ENCODE measurements around the gene MOSPD3. TPM values are rescaled to one million over a fixed set of nuclear protein-coding genes. Genes with fewer than 3 reads are reported as not detected.

The MOSPD3 gene
- total RNA-seq, 1 experiment from 2014 or later: 9.4 TPM

- DNase-seq: no peak
- Histone ChIP-seq H4K20me1 (ENCODE audit: low read length) (no peaks in the 10 kb centered on the region), H2AFZ (ENCODE audit: low read length) (no peak overlapping the region), H3K27ac (ENCODE audit: low read length) (no peak overlapping the region), H3F3A (ENCODE audit: low read length, unreplicated experiment) (no peaks in the 10 kb centered on the region), H3K36me3 (ENCODE audit: low read depth, low read length) (no peaks in the 10 kb centered on the region), H3K27me3 (ENCODE audit: low read length) (no peaks in the 10 kb centered on the region), H3K4me1 (ENCODE audit: insufficient read depth, low read length) (no peaks in the 10 kb centered on the region; the same call in 1 of the 2 replicates), H3K79me2 (ENCODE audit: low read length) (no peaks in the 10 kb centered on the region), H3K9me2 (replicated peaks; ENCODE audit: low read length) (no peaks in the 10 kb centered on the region), H3K9me3 (ENCODE audit: low read length) (no peaks in the 10 kb centered on the region), H3K4me2 (ENCODE audit: low read length) (no peak overlapping the region), H3K4me3 (ENCODE audit: low read length) (no peak overlapping the region), H3K9ac (ENCODE audit: low read length) (no peak overlapping the region)
- ATAC-seq: no peak
- CTCF ChIA-PET: no interaction called here
- intact Hi-C loops (cut with micrococcal nuclease): no loop called here
- TF ChIP-seq EZH2 (IDR thresholded peaks at IDR 0.05; ENCODE audit: low read length, unreplicated experiment) (no peak), CTCF (conservative IDR thresholded peaks at IDR 0.05; ENCODE audit: low read depth, low read length) (no peak), EZH2phosphoT487 (IDR thresholded peaks at IDR 0.05; ENCODE audit: borderline replicate concordance, low read length) (no peak)
- no TSS peak for BruUV-seq (replicated peaks)
- POLR2A ChIA-PET (ENCODE audit: unreplicated experiment): no interaction called here
Observed at GRCh38 chr7:100568176-100568895, 44.0 kb upstream of the MOSPD3 start.

- Histone ChIP-seq H3K4me2 (ENCODE audit: low read length) (peak overlapping the region; percentile 65), H3K27ac (ENCODE audit: low read length) (no peak overlapping the region), H3K79me2 (ENCODE audit: low read length) (no peaks in the 10 kb centered on the region), H3K4me1 (ENCODE audit: insufficient read depth, low read length) (no peaks in the 10 kb centered on the region; the same call in 1 of the 2 replicates), H3K9me2 (replicated peaks; ENCODE audit: low read length) (no peaks in the 10 kb centered on the region), H2AFZ (ENCODE audit: low read length) (peak overlapping the region; percentile 42; the same call in 1 of the 2 replicates), H4K20me1 (ENCODE audit: low read length) (no peaks in the 10 kb centered on the region), H3K9me3 (ENCODE audit: low read length) (no peaks in the 10 kb centered on the region), H3K9ac (ENCODE audit: low read length) (no peak overlapping the region), H3F3A (ENCODE audit: low read length, unreplicated experiment) (no peaks in the 10 kb centered on the region), H3K27me3 (ENCODE audit: low read length) (no peaks in the 10 kb centered on the region), H3K36me3 (ENCODE audit: low read depth, low read length) (no peaks in the 10 kb centered on the region), H3K4me3 (ENCODE audit: low read length) (no peak overlapping the region)
- no TSS peak for BruUV-seq (replicated peaks)
- ChIA-PET CTCF (no interaction called here), POLR2A (ENCODE audit: unreplicated experiment) (no interaction called here)
- no peak for TF ChIP-seq EZH2phosphoT487 (IDR thresholded peaks at IDR 0.05; ENCODE audit: borderline replicate concordance, low read length)
- no peak for TF ChIP-seq EZH2 (IDR thresholded peaks at IDR 0.05; ENCODE audit: low read length, unreplicated experiment)
- peak; percentile 35; the same call in 1 of the 2 replicates for TF ChIP-seq CTCF (conservative IDR thresholded peaks at IDR 0.05; ENCODE audit: low read depth, low read length)
- intact Hi-C loops (cut with micrococcal nuclease): no loop called here
- DNase-seq (no peak), ATAC-seq (peak; percentile 28)
Observed at GRCh38 chr7:100568896-100569844, 43.2 kb upstream of the MOSPD3 start.
